Measurements from ENCODE around the gene BLM.
"Not testable (repeated sequence)": the region's sequence is repeated elsewhere in the genome, so short reads cannot be mapped to it uniquely, and the experiment has no call there.

Gene BLM

GRCh38 chr15:90681480-90681879 is 35.7 kb upstream of the BLM start:
- H3K9ac ChIP-seq (ENCODE audit: low read depth, low read length), result no peak overlapping the region
- H3K9me3 ChIP-seq (ENCODE audit: control insufficient read depth, insufficient read depth, low read length), result no peaks in the 10 kb centered on the region
- no peaks in the 10 kb centered on the region for H3K36me3 ChIP-seq (ENCODE audit: control insufficient read depth, insufficient read depth, low read length)
- no peaks in the 10 kb centered on the region for H3K27me3 ChIP-seq (ENCODE audit: control insufficient read depth, insufficient read depth, low read length)
- H3K4me3 ChIP-seq (ENCODE audit: low read depth, low read length), result no peak overlapping the region
- no peaks in the 10 kb centered on the region for H3K4me1 ChIP-seq (ENCODE audit: control insufficient read depth, insufficient read depth, low read length)

DNA sequence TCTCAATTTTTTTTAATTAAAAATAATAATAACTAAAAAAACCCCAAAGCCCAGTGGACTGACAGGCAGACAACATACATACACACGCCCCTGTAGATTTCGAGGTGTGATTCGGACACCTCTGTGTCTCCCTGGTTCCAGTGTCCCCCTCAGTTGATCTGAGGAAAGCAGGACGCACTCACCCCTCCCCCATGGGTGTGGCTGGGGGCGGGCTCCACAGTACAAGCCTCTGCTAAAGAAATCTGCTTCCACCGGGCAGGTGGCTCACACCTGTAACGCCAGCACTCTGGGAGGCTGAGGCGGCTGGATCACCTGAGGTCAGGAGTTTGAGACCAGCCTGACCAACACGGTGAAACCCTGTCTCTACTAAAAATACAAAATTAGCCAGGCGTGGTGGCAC is 33.8 kb upstream of the BLM start:
- Histone ChIP-seq H3K4me3 (ENCODE audit: low read depth, low read length) (no peak overlapping the region), H3K36me3 (ENCODE audit: control insufficient read depth, insufficient read depth, low read length) (no peaks in the 10 kb centered on the region), H3K9ac (ENCODE audit: low read depth, low read length) (no peak overlapping the region), H3K9me3 (ENCODE audit: control insufficient read depth, insufficient read depth, low read length) (no peaks in the 10 kb centered on the region), H3K27me3 (ENCODE audit: control insufficient read depth, insufficient read depth, low read length) (no peaks in the 10 kb centered on the region), H3K4me1 (ENCODE audit: control insufficient read depth, insufficient read depth, low read length) (no peaks in the 10 kb centered on the region)

DNA sequence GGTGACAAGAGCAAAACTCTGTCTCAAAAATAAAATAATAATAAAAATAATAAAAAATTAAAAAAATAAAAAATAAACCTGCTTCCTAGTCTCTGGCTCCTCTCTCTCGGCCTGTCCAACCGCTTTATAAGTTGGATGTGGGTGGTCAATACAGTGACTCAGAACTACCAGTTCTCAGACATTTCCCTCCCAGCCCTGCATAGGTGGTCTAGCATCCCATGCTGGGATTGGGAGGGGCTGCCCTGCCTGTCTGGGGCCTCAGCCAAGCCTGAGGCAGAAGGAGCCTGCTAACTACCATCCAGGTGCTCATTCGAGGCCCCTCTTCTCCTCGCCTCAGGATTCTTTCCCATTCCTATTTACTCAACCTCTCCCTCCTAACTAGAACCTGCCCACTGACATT is 33.3 kb upstream of the BLM start:
- H3K27me3 ChIP-seq (ENCODE audit: control insufficient read depth, insufficient read depth, low read length), result no peaks in the 10 kb centered on the region
- H3K9me3 ChIP-seq (ENCODE audit: control insufficient read depth, insufficient read depth, low read length), result no peaks in the 10 kb centered on the region
- H3K4me1 ChIP-seq (ENCODE audit: control insufficient read depth, insufficient read depth, low read length), result no peaks in the 10 kb centered on the region
- H3K36me3 ChIP-seq (ENCODE audit: control insufficient read depth, insufficient read depth, low read length), result no peaks in the 10 kb centered on the region
- no peak overlapping the region for H3K9ac ChIP-seq (ENCODE audit: low read depth, low read length)
- no peak overlapping the region for H3K4me3 ChIP-seq (ENCODE audit: low read depth, low read length)

DNA sequence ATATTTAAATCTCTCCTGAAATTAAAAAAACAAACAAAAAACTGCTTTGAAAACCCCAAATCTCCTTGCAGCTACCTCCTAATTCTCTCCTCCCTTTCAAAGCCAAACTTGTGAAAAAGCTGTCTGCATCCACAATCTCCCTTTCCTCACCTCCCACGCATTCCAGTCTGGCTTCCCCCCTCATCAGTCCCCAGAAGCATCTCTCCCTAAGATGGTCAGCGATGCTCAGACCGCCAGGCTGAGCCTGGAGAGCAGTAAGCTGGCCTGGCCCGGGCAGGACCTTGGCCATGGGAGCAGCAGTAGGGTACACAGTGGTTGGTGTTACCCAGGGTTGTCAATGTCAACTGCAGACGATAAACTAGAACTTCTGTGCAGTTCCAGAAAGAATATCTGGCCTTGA is 32.9 kb upstream of the BLM start:
- Histone ChIP-seq H3K36me3 (ENCODE audit: control insufficient read depth, insufficient read depth, low read length) (no peaks in the 10 kb centered on the region), H3K27me3 (ENCODE audit: control insufficient read depth, insufficient read depth, low read length) (no peaks in the 10 kb centered on the region), H3K9me3 (ENCODE audit: control insufficient read depth, insufficient read depth, low read length) (no peaks in the 10 kb centered on the region), H3K9ac (ENCODE audit: low read depth, low read length) (no peak overlapping the region), H3K4me3 (ENCODE audit: low read depth, low read length) (no peak overlapping the region), H3K4me1 (ENCODE audit: control insufficient read depth, insufficient read depth, low read length) (no peaks in the 10 kb centered on the region)

DNA sequence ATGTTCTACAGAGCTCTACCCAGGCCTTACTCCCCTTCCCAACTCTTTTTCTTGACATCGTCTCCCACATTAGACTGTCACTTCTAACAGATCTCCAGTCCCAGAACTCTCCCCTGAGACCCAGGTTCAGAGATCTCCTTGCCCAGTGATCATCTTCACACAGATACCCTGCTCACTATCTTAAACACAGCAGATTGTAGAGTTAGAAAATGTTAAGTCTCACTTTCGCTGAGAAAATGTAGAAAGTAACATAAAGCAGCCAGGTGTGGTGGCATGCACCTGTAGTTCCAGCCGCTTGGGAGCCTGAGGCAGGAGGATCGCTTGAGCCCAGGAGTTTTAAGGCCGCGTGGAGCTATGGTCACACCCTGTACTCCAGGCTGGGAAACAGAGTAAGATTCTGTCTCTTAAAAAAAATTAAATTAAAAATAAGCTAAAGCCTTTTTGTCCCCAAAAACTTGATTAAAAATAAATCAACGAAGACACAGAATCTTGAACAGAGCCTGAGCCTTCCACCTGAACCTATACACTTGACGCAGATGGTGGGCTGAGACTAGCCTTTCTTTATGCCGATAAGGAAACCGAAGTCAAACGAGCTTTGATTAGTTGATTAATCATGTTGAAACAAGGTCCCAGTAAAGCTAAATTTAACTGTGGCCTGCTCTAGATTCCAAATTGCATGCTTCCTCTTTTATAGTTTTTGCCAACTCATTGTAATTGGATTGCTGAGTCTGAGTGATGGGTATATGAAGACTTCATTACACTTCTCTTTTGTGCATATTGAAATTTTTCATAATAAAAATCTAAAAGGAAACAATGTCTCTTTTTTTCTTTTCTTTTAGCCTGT is 31.3 kb upstream of the BLM start:
- H3K9ac ChIP-seq (ENCODE audit: low read depth, low read length), result no peak overlapping the region
- H3K4me1 ChIP-seq (ENCODE audit: control insufficient read depth, insufficient read depth, low read length), result no peaks in the 10 kb centered on the region
- no peaks in the 10 kb centered on the region for H3K36me3 ChIP-seq (ENCODE audit: control insufficient read depth, insufficient read depth, low read length)
- H3K9me3 ChIP-seq (ENCODE audit: control insufficient read depth, insufficient read depth, low read length), result no peaks in the 10 kb centered on the region
- no peaks in the 10 kb centered on the region for H3K27me3 ChIP-seq (ENCODE audit: control insufficient read depth, insufficient read depth, low read length)
- H3K4me3 ChIP-seq (ENCODE audit: low read depth, low read length), result no peak overlapping the region

DNA sequence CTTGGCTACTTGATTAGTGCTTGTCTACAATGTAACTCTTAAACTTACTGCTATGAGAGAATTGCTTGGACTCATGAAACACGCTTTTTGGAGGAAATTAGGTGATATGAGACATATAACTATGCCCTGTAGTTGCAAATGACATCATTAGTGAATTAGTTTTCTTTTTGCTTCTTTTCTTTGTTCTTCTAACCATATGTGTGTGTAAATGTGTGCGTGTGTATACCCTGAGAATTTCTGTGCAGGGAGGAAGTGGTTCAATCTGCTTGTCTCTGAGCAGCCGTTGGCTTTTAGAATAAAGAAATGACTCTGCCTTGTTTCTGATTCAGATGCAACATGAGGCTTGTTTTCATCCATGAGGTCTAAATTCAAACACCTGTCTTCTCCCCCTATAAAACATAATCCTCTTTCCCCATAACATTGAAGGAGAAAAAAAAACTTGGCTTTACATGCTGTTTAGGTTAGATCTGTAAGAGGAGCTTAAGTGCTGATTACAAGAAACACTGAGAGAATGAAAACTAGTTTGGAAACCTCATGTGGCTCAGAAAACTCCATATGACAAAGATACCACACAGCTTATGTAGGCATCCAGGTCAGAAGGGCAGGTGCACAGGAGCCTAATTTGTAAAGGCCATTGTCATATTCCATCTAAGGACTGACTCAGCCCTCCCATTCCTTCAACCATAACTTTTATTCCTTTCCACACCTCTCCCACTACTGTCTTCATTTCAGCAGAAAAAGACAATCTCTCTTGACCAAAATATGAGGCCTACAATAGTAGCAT is 30.5 kb upstream of the BLM start:
- Histone ChIP-seq H3K36me3 (ENCODE audit: control insufficient read depth, insufficient read depth, low read length) (no peaks in the 10 kb centered on the region), H3K9ac (ENCODE audit: low read depth, low read length) (no peak overlapping the region), H3K4me3 (ENCODE audit: low read depth, low read length) (no peak overlapping the region), H3K4me1 (ENCODE audit: control insufficient read depth, insufficient read depth, low read length) (no peaks in the 10 kb centered on the region), H3K9me3 (ENCODE audit: control insufficient read depth, insufficient read depth, low read length) (no peaks in the 10 kb centered on the region), H3K27me3 (ENCODE audit: control insufficient read depth, insufficient read depth, low read length) (no peaks in the 10 kb centered on the region)

DNA sequence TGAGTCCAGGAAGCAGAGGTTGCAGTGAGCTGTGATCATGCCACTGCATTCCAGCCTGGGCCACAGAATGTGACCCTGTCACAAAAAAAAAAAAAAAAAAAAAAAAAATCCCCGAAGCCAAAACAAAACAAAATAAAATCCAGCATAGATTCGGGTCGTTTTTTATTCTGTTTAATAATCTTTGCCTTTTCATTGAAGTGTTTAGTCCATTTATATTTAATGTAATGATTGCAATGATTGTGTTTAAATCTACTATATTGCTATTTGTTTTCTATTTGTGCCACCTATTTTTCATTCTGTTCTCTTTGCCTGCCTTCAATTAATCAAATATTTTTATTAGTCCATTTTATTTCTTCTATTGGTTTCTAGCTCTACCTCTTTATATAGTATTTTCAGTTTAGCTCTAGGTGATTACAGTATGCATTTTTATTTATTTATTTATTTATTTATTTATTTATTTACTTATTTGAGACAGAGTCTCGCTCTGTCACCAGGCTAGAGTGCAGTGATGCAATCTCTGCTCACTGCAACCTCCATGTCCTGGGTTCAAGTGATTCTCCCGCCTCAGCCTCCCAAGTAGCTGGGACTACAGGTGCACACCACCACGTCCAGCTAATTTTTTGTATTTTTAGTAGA is 27.7 kb upstream of the BLM start:
- H3K9me3 ChIP-seq (ENCODE audit: control insufficient read depth, insufficient read depth, low read length); H3K36me3 ChIP-seq (ENCODE audit: control insufficient read depth, insufficient read depth, low read length); H3K9ac ChIP-seq (ENCODE audit: low read depth, low read length); H3K27me3 ChIP-seq (ENCODE audit: control insufficient read depth, insufficient read depth, low read length); H3K4me3 ChIP-seq (ENCODE audit: low read depth, low read length); H3K4me1 ChIP-seq (ENCODE audit: control insufficient read depth, insufficient read depth, low read length): not testable (repeated sequence)

DNA sequence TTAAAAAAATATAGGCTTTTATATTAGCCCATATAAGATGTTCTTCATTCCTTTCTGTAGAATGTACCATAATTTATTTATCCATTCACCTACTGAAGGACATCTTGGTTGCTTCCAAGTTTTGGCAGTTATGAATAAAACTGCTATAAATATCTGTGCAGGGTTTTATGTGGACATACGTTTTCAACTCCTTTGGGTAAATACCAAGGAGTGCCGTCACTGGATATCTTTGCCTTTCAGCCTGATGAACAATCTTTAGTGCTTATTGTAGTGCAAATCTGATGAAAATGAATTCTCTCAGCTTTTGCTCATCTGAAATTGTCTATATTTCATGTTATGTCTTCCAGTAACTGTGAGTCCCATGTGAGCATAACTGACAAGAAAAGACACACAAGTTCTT is 26.6 kb upstream of the BLM start:
- Histone ChIP-seq H3K9ac (ENCODE audit: low read depth, low read length) (no peak overlapping the region), H3K9me3 (ENCODE audit: control insufficient read depth, insufficient read depth, low read length) (no peaks in the 10 kb centered on the region), H3K36me3 (ENCODE audit: control insufficient read depth, insufficient read depth, low read length) (no peaks in the 10 kb centered on the region), H3K4me3 (ENCODE audit: low read depth, low read length) (no peak overlapping the region), H3K4me1 (ENCODE audit: control insufficient read depth, insufficient read depth, low read length) (no peaks in the 10 kb centered on the region), H3K27me3 (ENCODE audit: control insufficient read depth, insufficient read depth, low read length) (no peaks in the 10 kb centered on the region)

DNA sequence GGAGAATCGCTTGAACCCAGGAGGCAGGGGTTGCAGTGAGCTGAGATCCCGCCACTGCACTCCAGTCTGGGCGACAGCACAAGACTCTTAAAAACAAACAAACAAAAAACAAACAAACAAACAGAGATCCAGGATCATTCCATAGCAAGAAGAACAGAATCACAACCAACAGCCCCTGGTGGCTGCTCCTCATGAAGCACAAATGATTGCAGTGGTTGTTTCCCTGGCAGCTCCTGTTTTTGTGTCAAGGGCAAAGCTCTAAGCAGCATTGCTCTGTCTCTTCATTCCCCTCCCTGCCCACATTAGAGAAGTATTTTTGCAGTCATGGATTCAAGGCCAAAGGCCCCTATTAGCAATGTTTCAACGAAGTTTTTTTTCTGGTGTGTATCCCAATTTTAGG is 25.8 kb upstream of the BLM start:
- Histone ChIP-seq H3K4me1 (ENCODE audit: control insufficient read depth, insufficient read depth, low read length) (no peaks in the 10 kb centered on the region), H3K27me3 (ENCODE audit: control insufficient read depth, insufficient read depth, low read length) (no peaks in the 10 kb centered on the region), H3K36me3 (ENCODE audit: control insufficient read depth, insufficient read depth, low read length) (no peaks in the 10 kb centered on the region), H3K9ac (ENCODE audit: low read depth, low read length) (no peak overlapping the region), H3K9me3 (ENCODE audit: control insufficient read depth, insufficient read depth, low read length) (no peaks in the 10 kb centered on the region), H3K4me3 (ENCODE audit: low read depth, low read length) (no peak overlapping the region)

DNA sequence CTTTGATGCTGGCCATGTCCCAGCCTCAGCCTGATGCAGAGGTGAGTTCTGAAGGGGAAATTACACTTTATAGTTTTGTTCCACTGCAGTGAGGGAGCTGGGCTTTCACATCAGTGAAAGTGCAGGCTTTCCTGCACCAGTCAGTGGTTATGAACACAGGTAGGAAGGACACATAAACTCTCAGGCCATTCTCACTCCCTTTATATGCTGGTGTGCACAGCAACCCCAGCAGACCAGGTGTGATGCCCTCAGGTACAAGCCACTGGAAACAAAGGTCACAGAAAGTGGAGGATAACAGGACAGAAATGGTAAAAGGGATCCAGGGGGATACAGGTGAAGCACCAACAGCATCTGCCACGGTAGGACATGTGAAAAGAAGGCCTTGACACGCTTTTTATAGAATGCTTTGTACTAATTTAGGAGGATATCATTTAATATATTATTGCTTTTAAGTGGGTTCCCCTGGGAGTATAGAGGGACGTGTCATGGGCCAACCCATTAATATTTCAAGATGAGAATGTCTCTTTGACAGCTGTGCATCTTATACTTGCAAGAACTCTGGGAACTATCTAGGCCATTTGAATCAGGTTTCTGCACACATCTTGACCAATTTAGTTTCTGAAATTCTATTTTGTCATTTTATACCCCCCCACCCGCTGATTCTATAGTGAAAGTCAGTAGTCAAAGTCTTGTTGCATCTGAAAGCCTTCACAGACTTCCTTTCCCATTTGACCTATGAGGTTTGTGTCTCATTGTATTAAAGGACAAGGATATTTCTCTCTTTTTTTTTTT is 25.0 kb upstream of the BLM start:
- no peaks in the 10 kb centered on the region for H3K4me1 ChIP-seq (ENCODE audit: control insufficient read depth, insufficient read depth, low read length)
- no peak overlapping the region for H3K4me3 ChIP-seq (ENCODE audit: low read depth, low read length)
- no peaks in the 10 kb centered on the region for H3K36me3 ChIP-seq (ENCODE audit: control insufficient read depth, insufficient read depth, low read length)
- H3K9ac ChIP-seq (ENCODE audit: low read depth, low read length), result no peak overlapping the region
- H3K9me3 ChIP-seq (ENCODE audit: control insufficient read depth, insufficient read depth, low read length), result no peaks in the 10 kb centered on the region
- H3K27me3 ChIP-seq (ENCODE audit: control insufficient read depth, insufficient read depth, low read length), result no peaks in the 10 kb centered on the region

DNA sequence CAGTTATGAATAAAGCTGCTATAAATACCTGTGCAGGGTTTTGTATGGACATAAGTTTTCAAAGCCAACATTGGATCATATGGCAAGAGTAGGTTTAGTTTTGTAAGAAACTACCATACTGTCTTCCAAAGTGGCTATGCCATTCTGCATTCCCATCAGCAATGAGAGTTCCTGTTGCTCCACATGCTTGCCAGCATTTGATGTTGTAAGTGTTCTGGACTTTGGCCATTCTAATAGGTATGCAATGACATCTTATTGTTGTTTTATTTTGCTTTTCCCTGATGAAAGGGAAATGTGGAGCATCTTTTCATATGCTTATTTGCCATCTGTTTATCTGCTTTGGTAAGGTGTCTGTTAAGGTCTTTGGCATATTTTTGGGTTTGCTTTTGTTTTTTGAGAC is 22.2 kb upstream of the BLM start:
- Histone ChIP-seq H3K9me3 (ENCODE audit: control insufficient read depth, insufficient read depth, low read length) (no peaks in the 10 kb centered on the region), H3K27me3 (ENCODE audit: control insufficient read depth, insufficient read depth, low read length) (no peaks in the 10 kb centered on the region), H3K9ac (ENCODE audit: low read depth, low read length) (no peak overlapping the region), H3K4me3 (ENCODE audit: low read depth, low read length) (no peak overlapping the region), H3K36me3 (ENCODE audit: control insufficient read depth, insufficient read depth, low read length) (no peaks in the 10 kb centered on the region), H3K4me1 (ENCODE audit: control insufficient read depth, insufficient read depth, low read length) (no peaks in the 10 kb centered on the region)

Data from iPS-15b (cell line).